ENCODE measurements around the gene FAM120AOS.

The FAM120AOS gene

DNA sequence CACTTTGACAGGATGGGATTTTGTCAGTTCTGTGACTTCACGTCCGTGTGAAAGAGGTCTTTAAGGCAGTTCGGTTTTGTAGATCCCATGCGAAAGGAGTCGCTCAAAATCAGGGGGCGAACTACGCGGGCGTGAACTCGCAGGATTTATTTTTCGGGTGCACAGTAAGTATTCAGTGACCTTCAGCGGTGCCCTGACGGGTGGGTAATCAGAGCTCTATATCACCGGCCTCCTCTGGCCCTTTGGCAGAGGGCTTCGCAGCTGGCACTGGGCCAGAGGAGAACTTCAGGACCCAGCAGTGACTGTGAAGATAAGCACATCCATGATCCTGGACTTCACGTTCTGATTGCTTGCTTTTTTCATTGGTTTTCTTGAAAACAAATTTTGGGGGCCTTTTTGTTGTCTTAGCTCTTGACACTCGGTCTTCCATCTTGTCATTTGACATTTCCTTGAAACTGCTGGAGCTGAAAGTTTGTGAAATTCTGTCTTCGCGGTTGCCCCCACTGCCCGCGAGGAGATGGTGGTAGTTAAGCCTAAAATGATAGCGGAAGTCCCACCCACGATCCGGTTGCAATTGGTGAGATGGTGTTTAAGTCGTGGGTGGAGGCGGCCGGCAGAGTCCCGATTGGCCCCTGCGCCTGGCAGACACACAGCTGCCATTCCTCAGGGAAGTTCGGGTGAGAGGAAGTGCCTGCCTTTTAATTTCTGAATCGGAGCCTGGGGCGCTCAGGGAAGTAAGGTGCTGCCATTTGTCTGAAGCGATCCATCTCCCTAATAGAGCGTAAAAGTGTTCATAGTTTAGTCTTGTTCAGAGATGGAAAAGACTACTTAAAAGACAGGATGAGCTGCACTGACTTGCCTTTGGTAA, at the start of gene FAM120AOS:
Gene FAM120AOS (minus strand): TSS at position 535 of the 868 bp plus-strand sequence. CDS start 872 bp downstream, outside the sequence.
- DNase-seq (ENCODE audit: low read depth): peak; percentile 96

GRCh38 chr9:93501406-93501805, 48.0 kb upstream of the FAM120AOS start:
- peak; percentile 50 for DNase-seq (ENCODE audit: low read depth)

DNA sequence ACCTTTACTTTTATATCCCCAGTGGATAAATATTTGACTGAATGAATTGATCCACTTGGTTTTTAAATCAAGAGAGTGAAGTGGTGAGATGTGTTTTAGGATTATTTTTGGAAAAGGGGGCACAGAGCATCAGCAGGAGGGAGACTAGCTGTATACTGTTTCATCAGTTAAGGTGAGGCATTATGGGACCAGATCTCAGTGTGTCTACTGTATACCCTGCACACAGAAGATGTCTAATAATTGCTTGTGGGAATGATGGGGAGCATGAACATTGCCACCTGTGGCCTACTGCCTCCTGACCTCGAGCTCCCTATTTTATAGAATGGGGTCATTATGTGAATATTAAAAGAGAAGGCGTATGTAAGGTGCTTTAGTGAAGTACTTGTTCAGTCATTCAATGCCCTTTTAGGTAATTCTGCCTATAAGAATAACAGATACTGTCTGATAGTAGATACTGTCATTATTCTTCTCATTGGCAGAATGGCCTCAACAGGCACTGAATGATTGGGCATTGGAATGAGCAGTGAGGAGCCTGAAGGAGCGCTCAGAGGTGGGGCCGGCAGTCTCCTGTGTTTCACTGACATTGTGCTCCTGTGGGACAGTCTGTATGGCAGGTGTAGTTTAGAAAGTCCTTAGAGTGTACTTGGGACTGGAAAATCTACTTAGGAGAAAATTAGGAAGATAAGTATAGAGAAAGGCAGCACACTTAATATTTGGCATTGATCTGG, 47.4 kb upstream of the FAM120AOS start:
- no peak for DNase-seq (ENCODE audit: low read depth)

- DNase-seq (ENCODE audit: low read depth): peak; percentile 25
These were observed 42.9 kb upstream of the FAM120AOS start for GRCh38 chr9:93496285-93496684.

DNA sequence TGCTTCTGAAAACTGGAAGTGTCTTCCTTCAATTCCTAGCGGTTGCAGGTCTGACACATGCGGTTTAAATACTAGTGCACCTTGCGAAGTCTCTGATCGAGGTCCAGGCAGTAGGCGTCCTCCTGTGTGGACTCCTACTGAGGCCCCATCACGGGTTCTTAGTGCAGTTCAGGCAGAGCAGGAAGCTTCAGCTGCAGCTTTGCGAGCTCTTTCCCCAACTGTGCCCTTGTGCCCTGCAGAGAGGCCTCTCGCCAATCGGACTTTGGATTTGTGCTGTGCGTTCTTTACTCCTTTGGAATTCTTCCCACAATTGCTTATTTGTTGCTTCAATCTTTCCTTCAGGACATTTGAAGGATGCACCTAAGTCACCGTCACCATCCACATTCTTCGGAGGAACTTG, 40.6 kb upstream of the FAM120AOS start:
- no peak for DNase-seq (ENCODE audit: low read depth)

GRCh38 chr9:93492327-93492726, 38.9 kb upstream of the FAM120AOS start:
- no peak for DNase-seq (ENCODE audit: low read depth)

- DNase-seq (ENCODE audit: low read depth): no peak
These were observed 38.3 kb upstream of the FAM120AOS start for GRCh38 chr9:93491593-93492232.

- DNase-seq (ENCODE audit: low read depth): no peak
These were observed 34.9 kb upstream of the FAM120AOS start for GRCh38 chr9:93488244-93488643.

- peak; percentile 9 for DNase-seq (ENCODE audit: low read depth)
These were observed 32.9 kb upstream of the FAM120AOS start for GRCh38 chr9:93486268-93486667.

- no peak for DNase-seq (ENCODE audit: low read depth)
These were observed 30.1 kb upstream of the FAM120AOS start for GRCh38 chr9:93483497-93483896.

DNA sequence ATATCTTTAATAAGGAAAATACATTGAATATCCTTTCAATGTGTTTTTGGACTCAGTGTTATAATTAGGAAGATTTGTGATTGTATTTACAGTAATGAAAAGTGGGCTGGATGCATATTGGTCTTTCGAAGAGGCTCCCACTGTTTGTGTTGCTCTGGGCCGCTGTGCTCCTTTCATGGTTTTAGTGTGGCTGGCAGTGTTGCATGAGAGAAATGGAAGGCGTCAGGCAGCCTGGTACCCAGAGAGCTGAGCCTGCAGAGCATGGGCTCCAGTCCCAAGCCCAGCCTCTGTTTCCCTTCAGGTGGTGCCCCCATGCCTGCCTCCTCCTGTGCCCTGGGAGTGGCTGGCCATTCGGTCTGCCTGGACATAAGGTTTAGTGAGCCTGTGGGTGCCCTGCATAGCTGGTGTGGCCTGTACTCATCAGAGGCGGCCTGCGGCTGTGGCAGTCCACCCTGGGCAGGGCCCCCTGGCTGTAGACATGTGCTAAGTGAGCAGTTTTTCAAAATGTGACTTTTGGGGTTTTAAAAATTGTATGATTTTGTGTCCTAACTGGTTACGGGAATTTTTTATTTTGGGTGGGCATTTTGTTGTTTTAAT, 27.4 kb upstream of the FAM120AOS start:
- DNase-seq (ENCODE audit: low read depth): no peak

- no peak for DNase-seq (ENCODE audit: low read depth)
These were observed 26.9 kb upstream of the FAM120AOS start for GRCh38 chr9:93480262-93480661.

- no peak for DNase-seq (ENCODE audit: low read depth)
These were observed 26.3 kb upstream of the FAM120AOS start for GRCh38 chr9:93479726-93480125.

DNA sequence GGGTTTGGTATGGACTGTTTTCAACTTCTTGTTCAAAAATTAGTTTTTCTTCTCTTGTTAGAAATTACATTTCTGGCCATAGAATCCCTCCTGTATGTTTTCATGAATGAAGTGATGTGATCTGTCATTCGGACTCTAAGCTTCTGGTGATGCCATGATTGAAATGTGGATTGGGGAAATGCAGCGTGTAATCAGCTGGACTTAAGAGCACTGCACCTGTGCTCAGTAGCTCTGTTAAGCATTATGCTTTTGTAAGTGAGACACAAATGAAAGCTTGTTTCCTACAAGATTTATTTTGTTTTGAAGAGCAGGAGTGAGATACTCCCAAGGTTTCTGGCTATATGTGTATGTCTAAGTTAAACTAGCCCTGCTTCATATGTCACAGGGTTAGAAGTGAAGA, 24.0 kb upstream of the FAM120AOS start:
- DNase-seq (ENCODE audit: low read depth): no peak

GRCh38 chr9:93476924-93477323, 23.5 kb upstream of the FAM120AOS start:
- DNase-seq (ENCODE audit: low read depth): no peak

DNA sequence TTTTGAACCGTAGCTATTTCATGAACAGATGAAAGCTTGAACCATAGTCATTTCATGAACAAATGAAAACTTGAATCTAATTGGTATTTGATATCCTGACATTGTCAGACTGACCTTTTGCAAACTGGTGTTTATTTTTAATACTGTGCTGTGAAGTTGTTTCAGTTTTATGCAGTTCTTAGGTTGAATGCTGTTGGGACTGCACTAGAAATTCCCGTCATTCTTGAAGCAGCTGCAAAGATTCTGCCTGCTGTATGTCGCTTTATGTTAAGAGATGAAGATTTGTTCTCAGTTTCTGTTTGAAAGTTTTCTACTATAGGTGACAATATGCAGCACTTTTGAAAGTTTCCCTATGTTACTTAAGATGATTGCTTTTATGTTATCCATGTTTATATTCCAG, 22.5 kb upstream of the FAM120AOS start:
- peak; percentile 30 for DNase-seq (ENCODE audit: low read depth)

- no peak for DNase-seq (ENCODE audit: low read depth)
These were observed 21.7 kb upstream of the FAM120AOS start for GRCh38 chr9:93475108-93475507.

- DNase-seq (ENCODE audit: low read depth): peak; percentile 59
These were observed 20.0 kb upstream of the FAM120AOS start for GRCh38 chr9:93473411-93473810.

- DNase-seq (ENCODE audit: low read depth): no peak
These were observed 17.7 kb upstream of the FAM120AOS start for GRCh38 chr9:93471124-93471523.

- DNase-seq (ENCODE audit: low read depth): no peak
These were observed 17.0 kb upstream of the FAM120AOS start for GRCh38 chr9:93470391-93470790.

DNA sequence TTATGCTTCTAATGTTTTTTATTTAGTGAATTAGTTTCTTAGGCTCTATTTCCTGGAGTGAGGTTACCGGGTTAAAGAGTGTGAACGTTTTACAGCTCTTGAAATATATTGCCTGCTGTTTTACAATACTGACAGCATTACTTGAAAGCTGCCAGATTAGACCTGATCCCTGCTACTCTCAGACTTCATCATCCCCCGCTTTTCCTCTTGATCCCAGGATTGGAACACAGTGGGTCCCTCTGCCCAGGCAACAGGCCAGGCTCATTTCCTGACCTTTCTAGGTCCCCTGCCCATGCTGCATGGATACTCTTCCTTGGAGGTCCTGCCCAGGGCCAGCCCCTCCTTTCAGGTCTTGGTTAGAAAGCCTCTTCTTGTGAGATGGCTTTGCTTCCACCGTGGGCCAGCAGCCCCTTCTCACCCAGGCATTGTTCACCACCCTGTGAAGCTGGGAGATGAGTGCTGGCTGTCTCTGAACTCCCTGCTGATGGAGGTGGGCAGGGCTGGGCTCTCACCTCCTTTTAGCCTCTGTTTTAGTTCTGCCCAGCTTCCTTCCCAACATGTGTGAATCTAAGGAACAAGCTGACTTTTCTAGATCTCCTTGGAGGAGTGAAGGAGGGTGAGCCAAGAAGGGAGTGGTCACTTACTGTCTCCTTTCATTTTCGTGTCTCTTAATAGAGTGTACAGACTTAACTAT, 15.5 kb upstream of the FAM120AOS start:
- peak; percentile 55 for DNase-seq (ENCODE audit: low read depth)

GRCh38 chr9:93467462-93467861, 14.1 kb upstream of the FAM120AOS start:
- no peak for DNase-seq (ENCODE audit: low read depth)

All from EH (cell line).